ENCODE data around the gene DENR. TPM values are rescaled to one million over a fixed set of nuclear protein-coding genes. Genes with fewer than 3 reads are reported as not detected.

The DENR gene
- polyA plus RNA-seq, 1 experiment, result 16.1 TPM

DNA sequence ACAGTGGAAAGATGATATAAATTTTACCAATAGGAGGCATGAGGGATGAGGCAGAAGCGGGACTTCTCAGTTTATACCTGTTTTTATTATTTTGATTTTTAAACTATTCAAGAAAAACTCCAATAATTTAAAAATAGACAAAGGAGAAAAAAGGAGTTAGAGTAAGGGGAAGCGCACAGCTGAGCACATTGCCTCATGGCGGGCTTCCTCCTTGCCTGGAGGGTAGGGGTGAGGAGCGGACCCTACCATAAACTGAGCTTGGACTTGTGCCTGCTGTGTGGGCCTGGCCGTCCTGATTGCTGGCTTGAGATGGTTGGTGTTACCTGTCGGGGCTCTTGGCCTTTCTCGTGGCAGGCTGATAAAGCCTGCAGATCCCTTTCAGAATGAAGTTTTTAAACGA is 67.5 kb downstream of the DENR start:
- POLR2A ChIA-PET, result no interaction called here
- CTCF ChIA-PET, result no interaction called here
- TF ChIP-seq, protein P1, sequence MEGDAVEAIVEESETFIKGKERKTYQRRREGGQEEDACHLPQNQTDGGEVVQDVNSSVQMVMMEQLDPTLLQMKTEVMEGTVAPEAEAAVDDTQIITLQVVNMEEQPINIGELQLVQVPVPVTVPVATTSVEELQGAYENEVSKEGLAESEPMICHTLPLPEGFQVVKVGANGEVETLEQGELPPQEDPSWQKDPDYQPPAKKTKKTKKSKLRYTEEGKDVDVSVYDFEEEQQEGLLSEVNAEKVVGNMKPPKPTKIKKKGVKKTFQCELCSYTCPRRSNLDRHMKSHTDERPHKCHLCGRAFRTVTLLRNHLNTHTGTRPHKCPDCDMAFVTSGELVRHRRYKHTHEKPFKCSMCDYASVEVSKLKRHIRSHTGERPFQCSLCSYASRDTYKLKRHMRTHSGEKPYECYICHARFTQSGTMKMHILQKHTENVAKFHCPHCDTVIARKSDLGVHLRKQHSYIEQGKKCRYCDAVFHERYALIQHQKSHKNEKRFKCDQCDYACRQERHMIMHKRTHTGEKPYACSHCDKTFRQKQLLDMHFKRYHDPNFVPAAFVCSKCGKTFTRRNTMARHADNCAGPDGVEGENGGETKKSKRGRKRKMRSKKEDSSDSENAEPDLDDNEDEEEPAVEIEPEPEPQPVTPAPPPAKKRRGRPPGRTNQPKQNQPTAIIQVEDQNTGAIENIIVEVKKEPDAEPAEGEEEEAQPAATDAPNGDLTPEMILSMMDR (IDR thresholded peaks at IDR 0.05; ENCODE audit: insufficient read depth, low read depth, low read length), result no peak

More for the DNA sequence above, 67.5 kb downstream of the DENR start:
- DNase-seq (ENCODE audit: low read depth), result no peak
- Histone ChIP-seq H3K27me3 (ENCODE audit: control insufficient read depth, insufficient read depth, low read length) (peaks cover 2% of the 10 kb centered on the region; the same call in 1 of the 2 replicates), H3K36me3 (ENCODE audit: control insufficient read depth, insufficient read depth, low read length) (no peaks in the 10 kb centered on the region), H3K4me3 (ENCODE audit: low read depth, low read length) (no peak overlapping the region)

Small RNAs within 50 kb of the gene (small RNA-seq; reads per million reads assigned to genes)
- not detected for gene AC026333.2 (ENCODE audit: insufficient read length, low read depth, low replicate concordance)
- not detected for gene RF00019 (ENCODE audit: insufficient read length, low read depth, low replicate concordance)

Other genes starting within 250 kb of the DENR start
- gene RSRC2, start 225.9 kb upstream of the DENR start, polyA plus RNA-seq (2011; rRNA removed), result 13.4 and 24.3 TPM in 2 replicates
- gene KNTC1, start 225.6 kb upstream of the DENR start, polyA plus RNA-seq (2011; rRNA removed), result 12.5 and 13.6 TPM in 2 replicates
- gene HCAR2, start 49.5 kb upstream of the DENR start, polyA plus RNA-seq (2011; rRNA removed), result not detected in 2 replicates
- gene HCAR3, start 36.0 kb upstream of the DENR start, polyA plus RNA-seq (2011; rRNA removed), result not detected in 2 replicates
- not detected in 2 replicates for gene HCAR1, start 22.0 kb upstream of the DENR start, polyA plus RNA-seq (2011; rRNA removed)
- gene CCDC62, start 21.7 kb downstream of the DENR start, polyA plus RNA-seq (2011; rRNA removed), result 0.09 and 0.15 TPM in 2 replicates
- gene HIP1R, start 82.6 kb downstream of the DENR start, polyA plus RNA-seq (2011; rRNA removed), result 5.7 and 12.8 TPM in 2 replicates
- gene VPS37B, start 143.3 kb downstream of the DENR start, polyA plus RNA-seq (2011; rRNA removed), result 17.0 and 18.1 TPM in 2 replicates
- gene ABCB9, start 213.6 kb downstream of the DENR start, polyA plus RNA-seq (2011; rRNA removed), result 3.9 and 6.1 TPM in 2 replicates
- 7.4 and 10.8 TPM in 2 replicates for gene OGFOD2, start 222.4 kb downstream of the DENR start, polyA plus RNA-seq (2011; rRNA removed)
- 166 and 190 TPM in 2 replicates for gene ARL6IP4, start 227.9 kb downstream of the DENR start, polyA plus RNA-seq (2011; rRNA removed)

Measured in BJ (cell line).